HUES48 (cell line): Measurements from ENCODE around the gene MPL.

Source experiments
- H3K27ac ChIP-seq: one replicate; pipeline ENCODE4 v1.7.0; 2013; ENCODE audit warnings: low read depth, low read length, inconsistent platforms
- H3K27me3 ChIP-seq: 2 replicates; pipeline ENCODE4 v1.6.1; 2013; ENCODE audit warnings: mild to moderate bottlenecking, low read length; ENCODE audit not compliant: control insufficient read depth, insufficient read depth
- H3K36me3 ChIP-seq: 2 replicates; pipeline ENCODE4 v1.6.1; 2013; ENCODE audit warnings: low read length; ENCODE audit not compliant: control insufficient read depth, insufficient read depth
- H3K4me1 ChIP-seq: 2 replicates; pipeline ENCODE4 v1.6.1; 2013; ENCODE audit warnings: mild to moderate bottlenecking, low read length; ENCODE audit not compliant: control insufficient read depth, insufficient read depth
- H3K4me3 ChIP-seq: 2 replicates; pipeline ENCODE4 v1.5.1; 2013; ENCODE audit warnings: mild to moderate bottlenecking, low read depth, low read length
- H3K9ac ChIP-seq: 2 replicates; pipeline ENCODE4 v1.6.1; 2013; ENCODE audit warnings: mild to moderate bottlenecking, low read depth, low read length, moderate library complexity
- H3K9me3 ChIP-seq: 2 replicates; pipeline ENCODE4 v1.6.1; 2013; ENCODE audit warnings: low read length; ENCODE audit not compliant: control insufficient read depth, insufficient read depth

The MPL gene

GRCh38 chr1:43299101-43299500 is 38.5 kb upstream of the MPL start:
- no peak overlapping the region for H3K4me3 ChIP-seq
- H3K9ac ChIP-seq: no peak overlapping the region
- H3K27ac ChIP-seq: no peak overlapping the region
- peaks cover 28% of the 10 kb centered on the region for H3K4me1 ChIP-seq
- H3K27me3 ChIP-seq: no peaks in the 10 kb centered on the region
- H3K9me3 ChIP-seq: no peaks in the 10 kb centered on the region
- no peaks in the 10 kb centered on the region for H3K36me3 ChIP-seq

DNA sequence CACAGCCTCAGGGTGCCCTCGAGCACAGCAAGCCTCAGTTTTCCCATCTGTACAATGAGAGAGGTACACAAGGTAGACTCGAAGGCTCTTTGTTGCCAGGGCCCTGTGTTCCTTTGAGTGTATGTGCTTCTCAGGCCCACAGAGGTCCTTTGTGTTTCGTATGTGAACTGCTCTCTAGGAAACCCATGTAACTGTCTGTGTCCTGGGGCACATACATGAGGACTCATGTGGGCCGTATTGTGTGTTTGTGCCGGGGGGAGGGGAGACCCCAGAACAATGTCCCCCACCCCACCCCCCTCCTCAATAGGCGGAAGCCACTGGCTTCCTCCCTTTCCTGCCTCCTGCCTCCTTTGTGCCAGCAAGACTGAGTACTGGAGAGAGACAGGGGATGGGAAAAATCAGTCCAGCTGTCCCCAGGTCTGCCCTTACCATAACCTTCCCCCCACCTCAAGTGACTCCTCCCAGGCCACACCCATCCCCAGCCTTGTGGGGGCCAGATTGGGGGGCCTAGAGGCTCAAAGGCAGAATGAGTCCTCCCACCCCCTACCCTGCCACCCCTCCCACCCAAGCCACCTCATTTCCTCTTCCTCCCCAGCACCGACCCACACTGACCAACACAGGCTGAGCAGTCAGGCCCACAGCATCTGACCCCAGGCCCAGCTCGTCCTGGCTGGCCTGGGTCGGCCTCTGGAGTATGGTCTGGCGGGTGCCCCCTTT is 37.1 kb upstream of the MPL start, which contains the start of gene TIE1:
Gene TIE1 (plus strand): TSS at position 605 of the 717 bp plus-strand sequence. CDS start 90 bp downstream, at position 695.
- Histone ChIP-seq H3K4me1 (peaks cover 17% of the 10 kb centered on the region), H3K9me3 (no peaks in the 10 kb centered on the region), H3K27me3 (no peaks in the 10 kb centered on the region), H3K27ac (no peak within 1 kb of the TSS), H3K36me3 (no peaks in the 10 kb centered on the region), H3K4me3 (no peak within 1 kb of the TSS), H3K9ac (no peak within 1 kb of the TSS)

GRCh38 chr1:43302201-43302600 is 35.4 kb upstream of the MPL start:
- H3K9ac ChIP-seq: no peak overlapping the region
- no peaks in the 10 kb centered on the region for H3K9me3 ChIP-seq
- H3K27me3 ChIP-seq: no peaks in the 10 kb centered on the region
- H3K27ac ChIP-seq: no peak overlapping the region
- H3K4me3 ChIP-seq: no peak overlapping the region
- H3K4me1 ChIP-seq: peaks cover 2% of the 10 kb centered on the region
- no peaks in the 10 kb centered on the region for H3K36me3 ChIP-seq

DNA sequence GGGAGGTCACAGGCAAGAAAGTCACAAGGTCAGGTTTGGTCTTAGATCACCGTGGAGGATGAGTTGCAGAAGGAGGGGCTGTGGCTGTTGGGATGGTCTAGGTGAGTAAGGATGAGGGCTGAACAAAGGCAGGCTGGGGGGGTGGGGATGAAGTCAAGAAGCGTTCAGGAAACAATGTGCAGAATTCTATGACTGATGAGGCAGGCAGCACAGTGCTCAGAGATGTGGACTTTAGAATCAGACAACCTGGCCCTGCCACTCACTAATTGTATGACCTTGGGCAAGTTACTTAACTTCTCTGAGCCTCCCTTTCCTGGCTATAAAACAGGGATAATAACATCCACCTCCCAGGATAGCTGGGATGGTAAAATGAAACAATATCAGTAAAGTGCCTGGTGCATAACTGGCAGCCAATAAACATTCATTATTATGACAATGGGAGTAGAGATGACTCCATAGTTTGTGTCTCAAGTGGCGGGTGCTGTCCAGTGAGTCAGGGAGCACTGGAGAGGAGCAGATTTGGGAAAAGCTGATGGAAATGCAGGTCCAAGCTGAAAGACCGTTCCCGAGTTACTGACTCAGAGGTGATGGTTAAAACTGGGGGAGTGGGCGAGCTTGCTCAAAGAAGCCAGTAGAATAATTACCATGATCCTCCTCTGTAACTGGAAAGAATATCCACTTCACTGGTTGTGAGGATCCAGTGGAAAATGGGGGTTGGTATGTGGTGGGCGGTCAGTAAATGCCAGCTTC is 34.7 kb upstream of the MPL start:
- H3K9me3 ChIP-seq: no peaks in the 10 kb centered on the region
- no peak overlapping the region for H3K4me3 ChIP-seq
- no peaks in the 10 kb centered on the region for H3K36me3 ChIP-seq
- no peak overlapping the region for H3K27ac ChIP-seq
- H3K4me1 ChIP-seq: no peaks in the 10 kb centered on the region
- no peaks in the 10 kb centered on the region for H3K27me3 ChIP-seq
- H3K9ac ChIP-seq: no peak overlapping the region

GRCh38 chr1:43303471-43304313 is 33.9 kb upstream of the MPL start:
- H3K36me3 ChIP-seq: no peaks in the 10 kb centered on the region
- H3K27ac ChIP-seq: no peak overlapping the region
- H3K4me1 ChIP-seq: no peaks in the 10 kb centered on the region

DNA sequence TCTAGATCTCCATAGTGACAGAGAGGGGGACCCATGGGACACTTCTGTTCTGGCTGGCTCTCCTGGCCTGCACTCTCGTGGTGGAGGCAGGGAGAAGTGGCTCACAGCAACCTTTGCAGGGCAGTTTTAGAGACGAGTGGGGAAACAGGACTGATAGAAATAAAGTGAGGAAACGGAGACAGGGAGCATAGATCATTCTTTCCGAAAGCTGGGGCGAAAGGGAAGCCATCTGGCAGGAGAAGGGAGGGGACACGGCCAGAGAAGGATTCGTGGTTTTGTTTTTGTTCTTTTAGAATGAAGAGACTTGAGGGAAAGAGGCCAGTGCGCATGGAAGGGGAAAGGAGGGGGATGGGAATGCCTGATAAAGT is 33.3 kb upstream of the MPL start:
- H3K9me3 ChIP-seq: no peaks in the 10 kb centered on the region
- no peak overlapping the region for H3K9ac ChIP-seq
- no peaks in the 10 kb centered on the region for H3K36me3 ChIP-seq
- H3K4me1 ChIP-seq: no peaks in the 10 kb centered on the region
- H3K27me3 ChIP-seq: no peaks in the 10 kb centered on the region
- H3K4me3 ChIP-seq: no peak overlapping the region
- no peak overlapping the region for H3K27ac ChIP-seq

More at GRCh38 chr1:43303471-43304313, 33.9 kb upstream of the MPL start:
- H3K9ac ChIP-seq: no peak overlapping the region
- H3K4me3 ChIP-seq: no peak overlapping the region
- H3K27me3 ChIP-seq: no peaks in the 10 kb centered on the region
- H3K9me3 ChIP-seq: no peaks in the 10 kb centered on the region

GRCh38 chr1:43304771-43305300 is 32.8 kb upstream of the MPL start:
- Histone ChIP-seq H3K36me3 (no peaks in the 10 kb centered on the region), H3K27ac (no peak overlapping the region), H3K9ac (no peak overlapping the region), H3K4me3 (no peak overlapping the region), H3K4me1 (no peaks in the 10 kb centered on the region), H3K9me3 (no peaks in the 10 kb centered on the region), H3K27me3 (no peaks in the 10 kb centered on the region)

GRCh38 chr1:43305461-43305860 is 32.2 kb upstream of the MPL start:
- Histone ChIP-seq H3K9me3 (no peaks in the 10 kb centered on the region), H3K9ac (no peak overlapping the region), H3K4me1 (no peaks in the 10 kb centered on the region), H3K27ac (no peak overlapping the region), H3K27me3 (no peaks in the 10 kb centered on the region), H3K4me3 (no peak overlapping the region), H3K36me3 (no peaks in the 10 kb centered on the region)

- H3K4me1 ChIP-seq: no peaks in the 10 kb centered on the region
Measured at GRCh38 chr1:43305926-43306687, 31.5 kb upstream of the MPL start.

GRCh38 chr1:43306688-43307457 is 30.7 kb upstream of the MPL start:
- H3K36me3 ChIP-seq: no peaks in the 10 kb centered on the region
- H3K9me3 ChIP-seq: no peaks in the 10 kb centered on the region
- H3K4me3 ChIP-seq: no peak overlapping the region
- no peak overlapping the region for H3K9ac ChIP-seq
- no peak overlapping the region for H3K27ac ChIP-seq
- no peaks in the 10 kb centered on the region for H3K27me3 ChIP-seq
- no peaks in the 10 kb centered on the region for H3K4me1 ChIP-seq

More at GRCh38 chr1:43305926-43306687, 31.5 kb upstream of the MPL start:
- Histone ChIP-seq H3K9me3 (no peaks in the 10 kb centered on the region), H3K27ac (no peak overlapping the region), H3K36me3 (no peaks in the 10 kb centered on the region), H3K9ac (no peak overlapping the region), H3K27me3 (no peaks in the 10 kb centered on the region), H3K4me3 (no peak overlapping the region)
